ENCODE results near the gene ZNF33B.

ZNF33B gene

GRCh38 chr10:42583828-42584227, 54.5 kb downstream of the ZNF33B start:
- TF ChIP-seq CTCF (IDR thresholded peaks at IDR 0.05; ENCODE audit: low read depth, low read length) (no peak), EZH2phosphoT487 (IDR thresholded peaks at IDR 0.05; ENCODE audit: low read depth) (no peak)
- no peaks in the 10 kb centered on the region for H3K9me3 ChIP-seq (ENCODE audit: insufficient read depth, low read length)
- no peaks in the 10 kb centered on the region for H4K20me1 ChIP-seq (ENCODE audit: insufficient read depth, low read length)
- H3K36me3 ChIP-seq (replicated peaks; ENCODE audit: low read depth, low read length) = no peaks in the 10 kb centered on the region
- no peak overlapping the region for H3K9ac ChIP-seq (ENCODE audit: low read length)
- no peaks in the 10 kb centered on the region for H3K79me2 ChIP-seq (ENCODE audit: low read length)
- H3K4me1 ChIP-seq (ENCODE audit: low read length) = no peaks in the 10 kb centered on the region
- no peak overlapping the region for H3K27ac ChIP-seq (ENCODE audit: low read length)
- H2AFZ ChIP-seq (ENCODE audit: low read depth, low read length) = no peak overlapping the region
- no peak overlapping the region for H3K4me2 ChIP-seq (ENCODE audit: low read length)
- H3K4me3 ChIP-seq (ENCODE audit: low read length) = no peak overlapping the region
- H3K27me3 ChIP-seq (ENCODE audit: low read depth, low read length) = no peaks in the 10 kb centered on the region

- H3K4me3 ChIP-seq (ENCODE audit: low read length) = no peak overlapping the region
- H3K36me3 ChIP-seq (replicated peaks; ENCODE audit: low read depth, low read length) = no peaks in the 10 kb centered on the region
- no peak for TF ChIP-seq CTCF (IDR thresholded peaks at IDR 0.05; ENCODE audit: low read depth, low read length)
- no peaks in the 10 kb centered on the region for H3K4me1 ChIP-seq (ENCODE audit: low read length)
- H3K9ac ChIP-seq (ENCODE audit: low read length) = no peak overlapping the region
- no peak overlapping the region for H3K27ac ChIP-seq (ENCODE audit: low read length)
- no peaks in the 10 kb centered on the region for H3K9me3 ChIP-seq (ENCODE audit: insufficient read depth, low read length)
- H3K27me3 ChIP-seq (ENCODE audit: low read depth, low read length) = no peaks in the 10 kb centered on the region
- H3K4me2 ChIP-seq (ENCODE audit: low read length) = no peak overlapping the region
- H3K79me2 ChIP-seq (ENCODE audit: low read length) = no peaks in the 10 kb centered on the region
- H4K20me1 ChIP-seq (ENCODE audit: insufficient read depth, low read length) = no peaks in the 10 kb centered on the region
- no peak overlapping the region for H2AFZ ChIP-seq (ENCODE audit: low read depth, low read length)
These were observed 60.4 kb downstream of the ZNF33B start for GRCh38 chr10:42578019-42578418.

GRCh38 chr10:42576338-42576737, 62.0 kb downstream of the ZNF33B start:
- Histone ChIP-seq H3K4me3 (ENCODE audit: low read length) (no peak overlapping the region), H3K9me3 (ENCODE audit: insufficient read depth, low read length) (no peaks in the 10 kb centered on the region), H2AFZ (ENCODE audit: low read depth, low read length) (no peak overlapping the region), H3K27me3 (ENCODE audit: low read depth, low read length) (no peaks in the 10 kb centered on the region), H3K36me3 (replicated peaks; ENCODE audit: low read depth, low read length) (no peaks in the 10 kb centered on the region), H3K79me2 (ENCODE audit: low read length) (no peaks in the 10 kb centered on the region), H4K20me1 (ENCODE audit: insufficient read depth, low read length) (no peaks in the 10 kb centered on the region), H3K4me1 (ENCODE audit: low read length) (no peaks in the 10 kb centered on the region), H3K27ac (ENCODE audit: low read length) (no peak overlapping the region), H3K9ac (ENCODE audit: low read length) (no peak overlapping the region), H3K4me2 (ENCODE audit: low read length) (no peak overlapping the region)
- no peak for TF ChIP-seq CTCF (IDR thresholded peaks at IDR 0.05; ENCODE audit: low read depth, low read length)
- no peak for TF ChIP-seq EZH2phosphoT487 (IDR thresholded peaks at IDR 0.05; ENCODE audit: low read depth)

- Histone ChIP-seq H3K4me2 (ENCODE audit: low read length) (no peak overlapping the region), H3K9ac (ENCODE audit: low read length) (no peak overlapping the region), H3K27ac (ENCODE audit: low read length) (no peak overlapping the region), H4K20me1 (ENCODE audit: insufficient read depth, low read length) (no peaks in the 10 kb centered on the region), H3K4me3 (ENCODE audit: low read length) (no peak overlapping the region), H3K79me2 (ENCODE audit: low read length) (no peaks in the 10 kb centered on the region), H3K27me3 (ENCODE audit: low read depth, low read length) (no peaks in the 10 kb centered on the region), H3K9me3 (ENCODE audit: insufficient read depth, low read length) (no peaks in the 10 kb centered on the region), H3K36me3 (replicated peaks; ENCODE audit: low read depth, low read length) (no peaks in the 10 kb centered on the region), H3K4me1 (ENCODE audit: low read length) (no peaks in the 10 kb centered on the region), H2AFZ (ENCODE audit: low read depth, low read length) (no peak overlapping the region)
- TF ChIP-seq CTCF (IDR thresholded peaks at IDR 0.05; ENCODE audit: low read depth, low read length) (no peak), EZH2phosphoT487 (IDR thresholded peaks at IDR 0.05; ENCODE audit: low read depth) (no peak)
These were observed 64.0 kb downstream of the ZNF33B start for GRCh38 chr10:42574336-42574735.

Measured in OCI-LY3 (cell line).